GM21825 (cell line): ENCODE results near the gene CARS1.

Experiments
- ATAC-seq: cut with Tn5 transposase; IDR thresholded peaks from one replicate; pipeline ENCODE4 v1.9.1; 2021; ENCODE audit warnings: mild to moderate bottlenecking, moderate library complexity; ENCODE audit not compliant: unreplicated experiment

CARS1 gene

GRCh38 chr11:3010521-3011275 lies 46.5 kb downstream of the CARS1 start:
- no peak for ATAC-seq

- ATAC-seq = no peak
Measured at GRCh38 chr11:3010004-3010403, 47.2 kb downstream of the CARS1 start.

- ATAC-seq = no peak
Measured at GRCh38 chr11:3009481-3009880, 47.7 kb downstream of the CARS1 start.

- ATAC-seq = no peak
Measured at GRCh38 chr11:3008746-3009336, 48.4 kb downstream of the CARS1 start.

- no peak for ATAC-seq
Measured at GRCh38 chr11:3007404-3008010, 49.7 kb downstream of the CARS1 start.

- no peak for ATAC-seq
Measured at GRCh38 chr11:3006505-3007260, 50.5 kb downstream of the CARS1 start.

- no peak for ATAC-seq
Measured at GRCh38 chr11:3004481-3004880, 52.7 kb downstream of the CARS1 start.

GRCh38 chr11:3003396-3004231 lies 53.6 kb downstream of the CARS1 start:
- ATAC-seq = no peak

GRCh38 chr11:3002871-3003270 lies 54.4 kb downstream of the CARS1 start:
- no peak for ATAC-seq

- ATAC-seq = no peak
Measured at GRCh38 chr11:3002351-3002861, 54.8 kb downstream of the CARS1 start.

- ATAC-seq = no peak
Measured at GRCh38 chr11:3001496-3001895, 55.7 kb downstream of the CARS1 start.

- ATAC-seq = no peak
Measured at GRCh38 chr11:3000032-3000961, 56.9 kb downstream of the CARS1 start.

- ATAC-seq = no peak
Measured at GRCh38 chr11:2999464-2999998, 57.7 kb downstream of the CARS1 start.

- ATAC-seq = no peak
Measured at GRCh38 chr11:2998073-2998850, 59.0 kb downstream of the CARS1 start.

- no peak for ATAC-seq
Measured at GRCh38 chr11:2997406-2997805, 59.8 kb downstream of the CARS1 start.

GRCh38 chr11:2996976-2997375 lies 60.2 kb downstream of the CARS1 start:
- ATAC-seq = no peak

- no peak for ATAC-seq
Measured at GRCh38 chr11:2995893-2996554, 61.2 kb downstream of the CARS1 start.

GRCh38 chr11:2995031-2995561 lies 62.1 kb downstream of the CARS1 start:
- no peak for ATAC-seq
